Transverse colon (tissue), 3 donors: ENCODE results near the gene IL1RAPL1.

Source experiments
- CTCF ChIP-seq, 5 experiments: fragments of 200-600 bp in 3 of 5; fragments of 450-650 bp in 2 of 5; sonication (generic) in 3 of 5; IDR thresholded peaks; 1 replicate in 2 of 5; 2 replicates in 3 of 5; pipeline ENCODE4 v1.5.1; 2016 to 2017; ENCODE audit warnings: antibody characterized with exemption in 5 of 5, inconsistent platforms in 3 of 5, mild to moderate bottlenecking in 2 of 5, moderate library complexity in 1 of 5
- POLR2A ChIP-seq: fragments of 450-650 bp; IDR thresholded peaks from one replicate; pipeline ENCODE4 v1.6.1; 2016; ENCODE audit warnings: antibody characterized with exemption, mild to moderate bottlenecking, moderate library complexity

GRCh38 chrX:29066516-29066915 lies 479.3 kb downstream of the IL1RAPL1 start:
- TF ChIP-seq CTCF (IDR thresholded peaks at IDR 0.05) (no peak), POLR2A (no peak)
